MM.1S (cell line): Measurements from ENCODE around the gene ABCA9.

Experiments used
- CTCF ChIP-seq: fragments of 300-600 bp; sonication (generic); IDR thresholded peaks from 2 replicates; pipeline ENCODE4 v1.5.1; 2016; ENCODE audit warnings: antibody characterized with exemption, low read length, mixed read lengths
- EZH2 ChIP-seq: fragments of 300-600 bp; sonication (generic); optimal IDR thresholded peaks from 2 replicates; pipeline ENCODE3; 2017; ENCODE audit warnings: low read depth, mild to moderate bottlenecking, antibody characterized with exemption, low read length, mixed read lengths

- TF ChIP-seq CTCF (no peak), EZH2 (no peak)
These were observed 3.7 kb upstream of the ABCA9 start for GRCh38 chr17:69064476-69064875.
